Measurements from ENCODE around the gene LINGO1.

- TF ChIP-seq, protein P1, sequence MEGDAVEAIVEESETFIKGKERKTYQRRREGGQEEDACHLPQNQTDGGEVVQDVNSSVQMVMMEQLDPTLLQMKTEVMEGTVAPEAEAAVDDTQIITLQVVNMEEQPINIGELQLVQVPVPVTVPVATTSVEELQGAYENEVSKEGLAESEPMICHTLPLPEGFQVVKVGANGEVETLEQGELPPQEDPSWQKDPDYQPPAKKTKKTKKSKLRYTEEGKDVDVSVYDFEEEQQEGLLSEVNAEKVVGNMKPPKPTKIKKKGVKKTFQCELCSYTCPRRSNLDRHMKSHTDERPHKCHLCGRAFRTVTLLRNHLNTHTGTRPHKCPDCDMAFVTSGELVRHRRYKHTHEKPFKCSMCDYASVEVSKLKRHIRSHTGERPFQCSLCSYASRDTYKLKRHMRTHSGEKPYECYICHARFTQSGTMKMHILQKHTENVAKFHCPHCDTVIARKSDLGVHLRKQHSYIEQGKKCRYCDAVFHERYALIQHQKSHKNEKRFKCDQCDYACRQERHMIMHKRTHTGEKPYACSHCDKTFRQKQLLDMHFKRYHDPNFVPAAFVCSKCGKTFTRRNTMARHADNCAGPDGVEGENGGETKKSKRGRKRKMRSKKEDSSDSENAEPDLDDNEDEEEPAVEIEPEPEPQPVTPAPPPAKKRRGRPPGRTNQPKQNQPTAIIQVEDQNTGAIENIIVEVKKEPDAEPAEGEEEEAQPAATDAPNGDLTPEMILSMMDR (conservative IDR thresholded peaks at IDR 0.05; ENCODE audit: low read length) = peak; percentile 46; the same call in 1 of the 2 replicates
- no peak for TF ChIP-seq EZH2phosphoT487 (IDR thresholded peaks at IDR 0.05; ENCODE audit: borderline replicate concordance, low read depth, low read length)
Measured at GRCh38 chr15:77584201-77584600, 48.5 kb downstream of the LINGO1 start.
